Activated T-helper 1 cell treated with anti-CD3 and anti-CD28 coated beads, Interleukin-12 subunit alpha, Interleukin-12 subunit beta, Interleukin-2, Interleukin-4 antibody, amounts not matched to agents 30 ng/mL and 10 ng/mL and 1 ng/mL, durations not matched to agents 14 hours and 24 hours and 36 hours (primary cell): Measurements from ENCODE around the gene ZNF324. TPM values are rescaled to one million over a fixed set of nuclear protein-coding genes. Genes with fewer than 3 reads are reported as not detected.
"Not testable (repeated sequence)": the region's sequence is repeated elsewhere in the genome, so short reads cannot be mapped to it uniquely, and the experiment has no call there.

Experiments
- DNase-seq: peaks from one replicate; pipeline ENCODE4 v3.0.0; 2021; ENCODE audit warnings: low spot score
- H3K27ac Mint-ChIP-seq: one replicate; pipeline ENCODE4 v1.8.0; 2021; ENCODE audit warnings: mild to moderate bottlenecking, mixed read lengths
- H3K27me3 Mint-ChIP-seq: one replicate; pipeline ENCODE4 v1.8.0; 2022; ENCODE audit warnings: mild to moderate bottlenecking, moderate library complexity, mixed read lengths; ENCODE audit not compliant: insufficient read depth
- H3K36me3 Mint-ChIP-seq: one replicate; pipeline ENCODE4 v1.8.0; 2021; ENCODE audit warnings: low read depth, mixed read lengths
- H3K4me1 Mint-ChIP-seq: one replicate; pipeline ENCODE4 v1.8.0; 2021; ENCODE audit warnings: low read depth, mixed read lengths
- H3K4me3 Mint-ChIP-seq: one replicate; pipeline ENCODE4 v1.8.0; 2021; ENCODE audit warnings: mild to moderate bottlenecking, moderate library complexity, mixed read lengths
- H3K9me3 Mint-ChIP-seq: one replicate; pipeline ENCODE4 v1.8.0; 2021; ENCODE audit warnings: mixed read lengths
- intact Hi-C: fragments of 100-400 bp; cut with micrococcal nuclease; formaldehyde crosslinking; loops from one replicate; pipeline ENCODE4 v1.15.1; 2024
- total RNA-seq: library from RNA; stranded (reverse); gene quantifications from 2 replicates; pipeline ENCODE4 v1.2.3, GENCODE V29; 2022

The ZNF324 gene
- total RNA-seq, 1 donor from 2014 or later, result 12.8 TPM

DNA sequence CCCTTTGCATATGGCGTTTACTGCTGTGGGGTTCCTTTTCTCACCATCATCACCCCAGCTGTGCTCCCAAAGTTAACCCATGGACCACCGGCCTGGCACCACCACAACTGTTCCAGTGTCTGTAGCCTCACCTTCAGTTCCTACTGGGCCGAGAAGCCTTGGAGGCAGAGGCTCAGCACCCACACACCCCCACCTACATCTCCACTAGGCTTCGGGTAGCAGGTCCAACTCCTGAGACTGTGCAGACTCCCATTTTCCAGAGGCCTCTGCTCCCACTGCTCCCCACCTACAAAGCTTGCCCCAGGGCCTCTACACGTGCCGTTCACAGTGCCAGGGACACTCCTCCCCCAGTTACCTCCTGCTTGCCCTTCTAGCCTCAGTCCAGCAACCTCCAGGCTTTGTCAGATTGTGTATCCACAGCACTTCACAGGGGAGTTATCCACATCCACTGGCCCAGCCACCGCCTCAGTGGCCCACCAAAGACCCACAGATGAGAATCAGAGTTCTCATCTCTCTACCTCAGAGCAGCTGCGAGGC is 30.8 kb downstream of the ZNF324 start:
- intact Hi-C loops, result loop anchor here (2.0 kb wide), 1 partner anchor 315 kb away; the partner anchor contains the start of gene ZNF274
- peaks cover 21% of the 10 kb centered on the region for H3K4me1 Mint-ChIP-seq
- H3K27ac Mint-ChIP-seq, result no peak overlapping the region
- peak overlapping the region; percentile 91 for H3K4me3 Mint-ChIP-seq
- H3K27me3 Mint-ChIP-seq, result peaks cover 7% of the 10 kb centered on the region
- peaks cover 4% of the 10 kb centered on the region for H3K36me3 Mint-ChIP-seq
- no peak for DNase-seq
- H3K9me3 Mint-ChIP-seq, result peaks cover 7% of the 10 kb centered on the region

DNA sequence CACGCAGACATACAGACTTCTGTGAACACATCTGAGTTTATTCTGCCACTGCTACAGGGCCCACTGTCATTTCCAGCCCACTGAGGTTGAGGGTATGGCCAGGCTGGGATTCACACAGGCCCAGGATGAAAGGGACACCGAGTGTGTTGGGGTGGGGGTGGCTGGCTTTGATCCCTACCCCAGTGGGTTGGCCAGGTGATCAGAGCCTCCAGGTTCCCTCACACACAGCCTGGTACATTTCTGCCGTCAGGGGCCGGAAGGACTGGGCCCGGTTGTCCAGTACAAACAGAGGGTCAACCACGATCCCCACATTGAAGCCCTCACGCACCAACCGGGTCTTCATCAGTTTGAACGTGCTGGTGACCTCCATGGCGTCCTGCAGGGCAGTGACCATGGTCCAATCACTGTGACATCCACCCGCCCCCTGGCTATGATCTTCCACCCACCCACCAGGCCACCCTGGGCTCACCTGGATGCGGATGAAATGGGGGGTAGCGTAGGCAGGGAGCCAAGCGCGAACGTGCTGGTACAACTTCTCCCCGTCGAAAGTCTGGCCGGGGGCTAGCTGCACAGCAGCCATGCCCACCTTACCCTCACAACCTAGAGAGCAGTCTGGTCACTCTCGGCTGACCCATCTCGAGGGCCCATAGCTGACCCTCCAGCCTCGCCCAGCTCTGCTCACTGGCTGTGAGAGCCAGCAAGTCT is 31.6 kb downstream of the ZNF324 start:
- peaks cover 7% of the 10 kb centered on the region for H3K27me3 Mint-ChIP-seq
- H3K4me3 Mint-ChIP-seq, result peak overlapping the region; percentile 91
- H3K27ac Mint-ChIP-seq, result peak overlapping the region; percentile 91
- intact Hi-C loops, result loop anchor here (1.0 to 2.0 kb wide), 14 partner anchors 9 to 316 kb away; partner anchors contain the start of genes ERVK3-1, MZF1, TRIM28 and ZBTB45
- peaks cover 7% of the 10 kb centered on the region for H3K9me3 Mint-ChIP-seq
- H3K4me1 Mint-ChIP-seq, result peaks cover 21% of the 10 kb centered on the region
- no peak for DNase-seq
- peaks cover 4% of the 10 kb centered on the region for H3K36me3 Mint-ChIP-seq

DNA sequence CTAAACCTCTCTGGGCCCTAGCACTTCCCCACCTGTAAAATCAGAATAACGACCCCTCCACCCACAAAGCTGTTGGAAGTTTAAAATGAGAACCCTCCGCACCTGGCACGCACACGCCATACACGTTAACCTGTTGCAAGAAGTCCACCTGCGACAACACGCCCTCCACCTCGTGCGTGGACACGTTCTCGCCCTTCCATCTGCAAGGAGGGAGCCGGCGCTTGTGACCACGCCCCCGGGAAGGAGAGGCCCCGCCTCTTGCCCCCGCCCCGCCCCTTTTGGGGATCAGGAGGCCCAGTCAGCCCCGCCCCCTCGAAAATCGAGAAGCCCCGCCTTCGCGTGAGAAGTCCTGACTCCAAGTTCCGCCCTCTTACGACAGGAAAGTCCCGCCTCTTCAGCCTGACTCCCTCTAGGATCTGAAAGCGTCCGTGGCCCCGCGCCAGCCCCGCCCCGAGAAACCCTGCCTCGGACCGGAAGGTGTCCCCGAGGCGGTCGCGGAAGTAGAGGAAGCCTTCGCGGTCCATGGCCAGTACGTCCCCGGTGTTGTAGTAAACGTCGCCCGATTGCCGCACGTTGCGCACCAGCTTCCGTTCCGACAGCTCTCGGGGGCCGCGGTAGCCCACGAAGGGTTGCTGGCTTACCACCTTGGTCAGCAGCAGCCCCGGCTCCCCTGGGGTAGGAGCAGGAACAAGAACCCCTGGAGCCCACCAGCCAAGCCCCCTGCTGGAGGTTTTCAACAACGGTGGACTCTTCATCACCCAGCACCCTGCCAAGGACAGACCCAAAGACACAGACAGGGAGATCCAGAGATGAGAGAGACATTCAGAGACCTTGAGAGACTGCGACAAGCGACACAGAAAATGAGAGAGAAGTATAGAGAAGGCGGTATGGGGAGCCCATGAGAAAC is 32.4 kb downstream of the ZNF324 start:
- peak; percentile 96 for DNase-seq
- Mint-ChIP-seq H3K9me3 (peaks cover 7% of the 10 kb centered on the region), H3K27ac (peak overlapping the region; percentile 91), H3K4me3 (peak overlapping the region; percentile 91), H3K4me1 (peaks cover 21% of the 10 kb centered on the region), H3K27me3 (peaks cover 7% of the 10 kb centered on the region), H3K36me3 (peaks cover 4% of the 10 kb centered on the region)
- intact Hi-C loops, result loop anchor here (1.0 to 2.0 kb wide), 14 partner anchors 10 to 316 kb away; partner anchors contain the start of genes ERVK3-1, MZF1, TRIM28 and ZBTB45

DNA sequence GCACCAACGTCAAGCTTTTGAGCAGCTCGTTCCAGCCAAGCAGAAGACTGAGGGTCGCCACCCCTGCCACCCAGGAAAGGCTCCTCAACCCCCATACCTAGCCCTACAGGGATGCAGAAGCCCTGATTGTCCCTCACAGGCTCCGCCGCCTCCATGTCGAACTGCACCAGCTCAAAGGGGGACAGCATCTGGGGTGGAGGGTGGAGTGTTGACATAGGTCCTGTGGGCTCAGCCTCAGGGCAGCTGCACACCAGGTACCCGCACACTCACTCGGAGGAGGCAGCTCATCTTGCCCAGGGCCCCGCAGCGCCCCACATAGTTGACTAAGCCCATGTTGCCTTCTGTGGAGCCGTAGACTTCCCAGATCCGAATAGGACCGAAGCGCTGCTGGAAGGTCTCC is 33.4 kb downstream of the ZNF324 start:
- H3K27ac Mint-ChIP-seq, result no peak overlapping the region
- H3K9me3 Mint-ChIP-seq, result peaks cover 7% of the 10 kb centered on the region
- H3K36me3 Mint-ChIP-seq, result peaks cover 1% of the 10 kb centered on the region
- peak overlapping the region; percentile 91 for H3K4me3 Mint-ChIP-seq
- H3K4me1 Mint-ChIP-seq, result peaks cover 17% of the 10 kb centered on the region
- peaks cover 7% of the 10 kb centered on the region for H3K27me3 Mint-ChIP-seq
- intact Hi-C loops, result no loop called here
- no peak for DNase-seq

DNA sequence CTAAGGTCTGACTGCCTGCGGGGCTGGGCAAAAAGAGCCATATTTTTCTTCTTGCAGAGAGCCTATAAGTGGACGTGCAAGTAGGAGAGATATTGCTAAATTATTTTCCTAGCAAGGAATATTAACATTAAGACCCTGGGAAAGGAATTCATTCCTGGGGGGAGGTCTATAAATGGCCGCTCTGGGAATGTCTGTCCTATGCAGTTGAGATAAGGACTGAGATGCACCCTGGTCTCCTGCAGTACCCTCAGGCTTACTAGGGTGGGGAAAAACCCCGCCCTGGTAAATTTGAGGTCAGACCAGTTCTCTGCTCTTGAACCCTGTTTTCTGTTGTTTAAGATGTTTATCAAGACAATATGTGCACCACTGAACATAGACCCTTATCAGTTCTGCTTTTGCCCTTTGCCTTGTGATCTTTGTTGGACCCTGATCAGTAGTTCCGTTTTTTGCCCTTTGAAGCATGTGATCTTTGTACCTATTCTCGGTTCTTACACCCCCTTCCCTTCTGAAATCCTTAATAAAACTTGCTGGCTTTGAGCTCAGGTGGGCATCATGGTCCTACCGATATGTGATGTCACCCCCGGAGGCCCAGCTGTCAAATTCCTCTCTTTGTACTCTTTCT is 40.8 kb downstream of the ZNF324 start:
- H3K9me3 Mint-ChIP-seq, result peaks cover 11% of the 10 kb centered on the region
- H3K36me3 Mint-ChIP-seq, intact Hi-C loops, DNase-seq, H3K27me3 Mint-ChIP-seq, H3K27ac Mint-ChIP-seq, H3K4me1 Mint-ChIP-seq, H3K4me3 Mint-ChIP-seq: not testable (repeated sequence)

DNA sequence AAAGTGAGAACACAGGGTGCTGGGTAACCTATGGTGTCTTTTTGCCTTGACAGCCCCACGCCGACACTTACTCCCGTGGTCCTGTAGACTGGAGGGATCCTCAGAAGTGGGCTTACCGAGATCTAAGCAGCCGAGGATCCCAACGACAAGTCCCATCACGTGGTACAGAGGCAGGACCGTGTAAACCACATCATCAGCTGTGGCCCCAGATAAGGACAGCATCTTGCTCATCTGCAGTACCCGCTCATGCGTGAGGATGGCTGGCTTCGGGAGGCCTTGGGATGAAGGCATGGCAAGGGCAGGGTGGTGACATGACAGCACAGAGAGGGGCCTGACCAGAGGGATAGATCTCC is 42.8 kb downstream of the ZNF324 start:
- Mint-ChIP-seq H3K4me3 (no peak overlapping the region), H3K4me1 (no peaks in the 10 kb centered on the region), H3K9me3 (peaks cover 11% of the 10 kb centered on the region), H3K27ac (no peak overlapping the region), H3K27me3 (no peaks in the 10 kb centered on the region), H3K36me3 (peaks cover 7% of the 10 kb centered on the region)
- intact Hi-C loops, result no loop called here
- no peak for DNase-seq

DNA sequence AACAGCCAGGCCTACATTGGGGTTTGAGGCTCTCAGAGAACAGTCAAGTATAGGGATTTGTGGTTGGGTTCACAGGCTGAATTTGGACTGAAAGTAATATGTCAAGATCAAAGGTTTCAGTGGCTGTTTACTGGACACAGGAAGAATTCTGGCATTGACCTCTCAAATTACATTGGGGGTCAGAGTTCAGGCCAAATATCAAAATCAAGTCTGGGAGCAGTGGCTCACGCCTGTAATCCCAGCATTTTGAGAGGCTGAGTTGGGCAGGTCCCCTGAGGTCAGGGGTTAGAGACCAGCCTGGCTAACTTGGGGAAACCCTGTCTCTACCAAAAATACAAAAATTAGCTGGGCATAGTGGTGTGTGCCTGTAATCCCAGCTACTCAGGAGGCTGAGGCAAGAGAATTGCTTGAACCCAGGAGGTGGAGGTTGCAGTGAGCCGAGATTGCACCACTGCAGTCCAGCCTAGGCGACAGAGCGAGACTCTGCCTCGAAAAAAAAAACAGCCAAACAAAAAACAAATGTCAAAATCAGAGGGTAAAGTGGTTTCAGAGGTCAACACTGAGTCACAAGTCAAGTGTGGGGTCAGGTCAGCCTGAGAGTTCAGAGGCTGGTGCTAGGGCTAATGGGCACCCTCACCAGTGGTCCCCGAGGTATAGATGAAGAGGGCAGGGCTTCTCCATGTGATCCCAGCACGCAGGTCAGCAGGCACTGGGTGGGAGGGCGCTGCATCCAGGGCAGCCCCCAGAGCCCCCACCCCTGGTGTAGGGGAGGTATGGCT is 43.4 kb downstream of the ZNF324 start:
- Mint-ChIP-seq H3K27me3 (no peaks in the 10 kb centered on the region), H3K9me3 (peaks cover 11% of the 10 kb centered on the region), H3K4me1 (peaks cover under 1% of the 10 kb centered on the region), H3K36me3 (peaks cover 10% of the 10 kb centered on the region), H3K4me3 (no peak overlapping the region), H3K27ac (no peak overlapping the region)
- intact Hi-C loops, result no loop called here
- no peak for DNase-seq

DNA sequence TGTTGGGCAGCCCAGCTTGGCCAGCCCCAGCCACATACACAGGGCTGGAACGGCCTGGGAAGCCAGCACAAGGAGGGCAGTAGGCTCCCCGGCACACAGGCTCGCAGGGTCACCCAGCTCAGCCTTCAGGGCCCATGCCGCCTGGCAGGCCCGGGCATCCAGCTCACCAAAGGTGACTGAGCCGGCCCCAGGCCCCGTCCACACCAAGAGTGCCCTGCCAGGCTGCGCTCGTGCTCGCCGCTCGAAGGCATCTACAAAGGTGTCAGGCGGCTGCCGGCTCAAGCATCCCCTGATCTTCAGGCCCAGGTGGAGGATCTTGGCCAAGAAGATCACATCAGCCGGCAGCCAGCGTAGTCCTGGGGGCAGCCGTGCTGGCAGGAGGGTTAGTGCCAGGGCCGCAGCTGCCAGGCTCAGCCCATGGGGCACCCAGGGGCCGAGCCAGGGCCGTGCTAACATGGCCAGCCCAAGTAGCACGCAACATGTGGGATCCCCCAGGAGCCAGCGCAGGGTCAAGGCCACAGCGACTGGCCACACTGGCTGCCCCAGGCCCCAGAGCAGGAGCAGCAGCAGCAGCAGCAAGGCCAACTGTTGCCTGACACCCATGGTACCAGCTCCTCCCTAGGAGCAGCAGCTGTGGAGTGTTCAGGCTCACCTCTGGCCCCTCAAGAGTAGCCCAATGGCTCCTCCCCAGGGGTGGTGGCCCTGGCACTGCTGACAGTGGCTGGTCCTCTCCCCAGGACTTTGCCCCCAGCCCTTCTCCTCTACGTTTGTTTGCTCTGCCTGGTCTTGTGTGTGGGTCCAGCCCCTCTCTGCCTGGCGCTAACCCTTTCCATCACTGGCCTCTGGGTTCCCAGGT is 44.7 kb downstream of the ZNF324 start, which contains the start of gene SLC27A5:
TSS of gene SLC27A5 (minus strand) at position 640 of the 856 bp plus-strand sequence. CDS start at position 603, 37 bp downstream.
- Mint-ChIP-seq H3K36me3 (peaks cover 20% of the 10 kb centered on the region), H3K9me3 (peaks cover 11% of the 10 kb centered on the region), H3K27me3 (no peaks in the 10 kb centered on the region), H3K4me1 (peaks cover 8% of the 10 kb centered on the region), H3K27ac (peak within 1 kb of the TSS; percentile 58), H3K4me3 (no peak within 1 kb of the TSS)
- intact Hi-C loops, result no loop called here
- no peak for DNase-seq

DNA sequence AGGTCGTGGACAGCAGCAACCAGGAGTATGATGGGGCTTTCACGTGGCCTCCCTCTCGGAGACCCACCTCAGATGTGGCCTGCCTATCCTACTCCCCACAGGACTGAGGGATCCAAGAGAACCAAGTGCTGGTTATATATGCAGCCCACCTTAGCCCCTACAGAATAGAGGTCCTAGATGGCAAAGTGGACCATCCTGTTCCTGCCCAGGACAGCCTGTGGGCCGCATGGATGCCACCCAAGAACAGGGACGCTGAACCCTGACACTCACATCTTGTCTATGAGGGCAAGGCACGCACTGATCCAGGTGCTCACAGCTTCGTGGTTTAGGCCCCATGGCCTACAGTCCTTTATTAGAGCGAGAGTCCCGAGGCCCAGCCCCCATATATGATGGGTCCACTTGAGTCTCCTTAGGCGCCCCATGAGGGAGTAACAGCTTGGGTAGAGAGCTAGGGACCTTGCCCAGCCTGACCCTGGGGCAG is 46.4 kb downstream of the ZNF324 start:
- Mint-ChIP-seq H3K4me1 (peaks cover 13% of the 10 kb centered on the region), H3K9me3 (no peaks in the 10 kb centered on the region), H3K27ac (peak overlapping the region; percentile 58), H3K36me3 (peaks cover 17% of the 10 kb centered on the region), H3K4me3 (peak overlapping the region; percentile 78), H3K27me3 (peaks cover 3% of the 10 kb centered on the region)
- DNase-seq, result no peak
- intact Hi-C loops, result no loop called here

DNA sequence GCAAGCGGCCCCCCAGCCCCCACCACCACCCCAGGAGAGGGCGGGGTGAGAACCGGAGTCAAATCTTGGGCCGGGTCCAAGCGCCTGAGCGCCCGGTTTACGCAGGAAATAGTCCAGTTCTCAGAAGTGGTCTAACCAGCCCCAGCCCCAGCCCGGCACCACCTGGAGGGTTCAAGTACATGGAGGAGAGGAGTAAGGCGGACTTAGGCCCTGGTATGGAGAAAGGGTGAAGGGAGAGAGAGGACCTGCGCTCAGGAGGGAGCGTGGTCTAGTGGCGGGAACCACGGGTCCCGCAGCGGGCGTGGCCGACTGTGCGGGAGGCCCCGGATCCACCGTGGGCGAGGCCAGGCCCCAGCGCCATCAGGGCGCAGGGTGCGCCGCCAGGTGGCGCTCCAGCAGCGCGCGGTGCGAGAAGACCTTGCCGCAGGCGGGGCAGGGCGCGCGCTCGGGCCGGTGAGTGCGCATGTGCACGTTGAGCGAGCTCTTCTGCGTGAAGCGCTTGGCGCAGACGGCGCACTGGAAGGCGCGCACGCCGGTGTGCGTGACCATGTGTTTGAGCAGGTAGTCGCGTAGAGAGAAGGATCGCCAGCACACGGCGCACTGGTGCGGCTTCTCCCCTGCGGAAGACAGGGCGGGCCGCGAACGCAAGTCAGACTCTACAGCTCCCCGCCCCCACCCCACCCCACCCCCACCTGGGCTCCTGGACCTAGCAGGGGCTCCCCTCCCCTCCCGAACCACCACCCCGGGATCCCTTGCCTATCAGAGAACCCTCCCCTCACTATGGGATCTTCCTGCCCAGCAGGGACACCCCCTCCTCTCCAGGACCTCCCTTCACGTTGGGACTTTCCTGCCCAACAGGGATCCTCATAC is 47.0 kb downstream of the ZNF324 start:
- peak overlapping the region; percentile 96 for H3K27ac Mint-ChIP-seq
- H3K9me3 Mint-ChIP-seq, result no peaks in the 10 kb centered on the region
- intact Hi-C loops, result loop anchor here (1.0 kb wide), 7 partner anchors 15 to 187 kb away; partner anchors contain the start of genes TRIM28 and ZNF446
- peaks cover 19% of the 10 kb centered on the region for H3K36me3 Mint-ChIP-seq
- H3K4me3 Mint-ChIP-seq, result peak overlapping the region; percentile 91
- peaks cover 3% of the 10 kb centered on the region for H3K27me3 Mint-ChIP-seq
- peaks cover 20% of the 10 kb centered on the region for H3K4me1 Mint-ChIP-seq
- peak; percentile 96 for DNase-seq
